OCI-LY1 (cell line): ENCODE measurements around the gene CDKAL1.

ENCODE experiments used
- EZH2 ChIP-seq: fragments of 200-600 bp; sonication (generic), shearing (Covaris generic); IDR thresholded peaks from 2 replicates; pipeline ENCODE4 v1.8.0; 2017; ENCODE audit warnings: borderline replicate concordance, mixed run types, mild to moderate bottlenecking, antibody characterized with exemption, low read length, moderate library complexity, mixed read lengths
- TF ChIP-seq, protein P1 (sequence below): fragments of 200-600 bp; sonication (generic), shearing (Covaris generic); IDR thresholded peaks from 2 replicates; pipeline ENCODE4 v1.5.1; 2017; ENCODE audit warnings: mild to moderate bottlenecking, antibody characterized with exemption, low read length, moderate library complexity, mixed read lengths

DNA sequence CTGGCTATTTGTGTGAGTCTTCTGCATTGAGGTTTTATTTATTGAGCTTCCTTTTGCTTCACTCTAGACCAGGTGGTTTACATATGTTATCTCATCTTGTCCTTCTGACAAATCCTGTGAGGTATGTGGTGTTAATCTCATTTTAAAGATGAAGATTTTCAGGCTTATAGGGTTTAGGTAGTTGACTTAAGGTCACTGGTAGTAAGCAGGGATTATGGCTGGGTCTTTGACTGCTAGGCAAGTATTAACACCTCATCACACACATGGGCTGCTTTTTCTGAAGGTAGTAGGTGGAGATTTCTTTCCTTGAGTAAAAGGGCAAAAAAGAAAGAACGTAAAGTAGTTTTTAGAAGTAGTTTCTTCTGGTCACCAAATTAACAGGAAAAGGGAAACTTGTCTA lies 72.6 kb downstream of the CDKAL1 start:
- TF ChIP-seq, protein P1, sequence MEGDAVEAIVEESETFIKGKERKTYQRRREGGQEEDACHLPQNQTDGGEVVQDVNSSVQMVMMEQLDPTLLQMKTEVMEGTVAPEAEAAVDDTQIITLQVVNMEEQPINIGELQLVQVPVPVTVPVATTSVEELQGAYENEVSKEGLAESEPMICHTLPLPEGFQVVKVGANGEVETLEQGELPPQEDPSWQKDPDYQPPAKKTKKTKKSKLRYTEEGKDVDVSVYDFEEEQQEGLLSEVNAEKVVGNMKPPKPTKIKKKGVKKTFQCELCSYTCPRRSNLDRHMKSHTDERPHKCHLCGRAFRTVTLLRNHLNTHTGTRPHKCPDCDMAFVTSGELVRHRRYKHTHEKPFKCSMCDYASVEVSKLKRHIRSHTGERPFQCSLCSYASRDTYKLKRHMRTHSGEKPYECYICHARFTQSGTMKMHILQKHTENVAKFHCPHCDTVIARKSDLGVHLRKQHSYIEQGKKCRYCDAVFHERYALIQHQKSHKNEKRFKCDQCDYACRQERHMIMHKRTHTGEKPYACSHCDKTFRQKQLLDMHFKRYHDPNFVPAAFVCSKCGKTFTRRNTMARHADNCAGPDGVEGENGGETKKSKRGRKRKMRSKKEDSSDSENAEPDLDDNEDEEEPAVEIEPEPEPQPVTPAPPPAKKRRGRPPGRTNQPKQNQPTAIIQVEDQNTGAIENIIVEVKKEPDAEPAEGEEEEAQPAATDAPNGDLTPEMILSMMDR, result no peak
- no peak for TF ChIP-seq EZH2
